SK-N-SH (cell line): ENCODE measurements around the gene ZSCAN25. TPM values are rescaled to one million over a fixed set of nuclear protein-coding genes. Genes with fewer than 3 reads are reported as not detected.

Experiments
- CTCF ChIA-PET: fragments of 300-600, 350-600 bp; formaldehyde crosslinking; extraction: SDS; loops from one replicate; lab custom pipeline; 2021; lab: Yijun Ruan, JAX
- POLR2A ChIA-PET: fragments of 350-600 bp; sonication (Branson Sonifier 250); formaldehyde crosslinking; extraction: SDS; loops from one replicate; lab custom pipeline; 2020; ENCODE audit warnings: antibody characterized with exemption, inconsistent platforms; lab: Yijun Ruan, JAX
- DNase-seq: peaks from one replicate; pipeline ENCODE4 v3.0.0; 2012
- H2AFZ ChIP-seq: fragments of 200-600 bp; sonication (generic); 2 replicates; pipeline ENCODE4 v1.8.1; 2016; ENCODE audit warnings: antibody characterized with exemption, mild to moderate bottlenecking, low read depth
- H3F3A ChIP-seq: fragments of 200-600 bp; sonication (generic); replicated peaks from 2 replicates; pipeline ENCODE3; 2016; ENCODE audit warnings: antibody characterized with exemption, mild to moderate bottlenecking; ENCODE audit not compliant: insufficient read depth
- H3K27ac ChIP-seq, 2 experiments: fragments of 200-500 bp in 1 of 2; fragments of 200-600 bp in 1 of 2; sonication (Bioruptor generic) in 1 of 2; sonication (generic), shearing (Covaris generic) in 1 of 2; 2 replicates each; pipeline versions ENCODE4 v1.5.1 to v1.6.1; 2014 to 2016; ENCODE audit warnings: low read depth in 2 of 2, inconsistent platforms in 1 of 2, low read length in 1 of 2, mild to moderate bottlenecking in 1 of 2, mixed read lengths in 1 of 2
- H3K27me3 ChIP-seq: fragments of 200-600 bp; sonication (generic), shearing (Covaris generic); 2 replicates; pipeline ENCODE4 v1.6.1; 2016; ENCODE audit warnings: mixed run types; ENCODE audit not compliant: insufficient read depth
- H3K36me3 ChIP-seq, 2 experiments: fragments of 200-500 bp in 1 of 2; fragments of 200-600 bp in 1 of 2; sonication (Bioruptor generic) in 1 of 2; sonication (generic) in 1 of 2; replicated peaks in 1 of 2; 2 replicates each; pipeline versions ENCODE3 to v1.5.1; 2014 to 2016; ENCODE audit warnings: low read length in 1 of 2, mild to moderate bottlenecking in 1 of 2; ENCODE audit not compliant: insufficient read depth in 2 of 2, control insufficient read depth in 1 of 2
- H3K4me1 ChIP-seq, 2 experiments: fragments of 200-500 bp in 1 of 2; fragments of 200-600 bp in 1 of 2; sonication (Bioruptor generic) in 1 of 2; sonication (generic), shearing (Covaris generic) in 1 of 2; 2 replicates each; pipeline versions ENCODE4 v1.5.1 to v1.6.1; 2014 to 2016; ENCODE audit warnings: low read depth in 1 of 2, low read length in 1 of 2, mixed run types in 1 of 2; ENCODE audit not compliant: insufficient read depth in 2 of 2, control insufficient read depth in 1 of 2
- H3K4me2 ChIP-seq: fragments of 200-600 bp; sonication (generic), shearing (Covaris generic); 2 replicates; pipeline ENCODE4 v1.6.1; 2017; ENCODE audit warnings: mixed run types
- H3K4me3 ChIP-seq, 2 experiments: fragments of 200-500 bp in 1 of 2; fragments of 200-600 bp in 1 of 2; sonication (Bioruptor generic) in 1 of 2; sonication (generic), shearing (Covaris generic) in 1 of 2; 2 replicates each; pipeline versions ENCODE4 v1.5.1 to v1.8.1; 2014 to 2016; ENCODE audit warnings: low read depth in 2 of 2, inconsistent platforms in 1 of 2, low read length in 1 of 2, mild to moderate bottlenecking in 1 of 2, mixed read lengths in 1 of 2, moderate library complexity in 1 of 2
- H3K79me2 ChIP-seq: fragments of 200-600 bp; sonication (generic); 2 replicates; pipeline ENCODE4 v1.8.1; 2017; ENCODE audit warnings: mild to moderate bottlenecking; ENCODE audit not compliant: insufficient read depth
- H3K9ac ChIP-seq: fragments of 200-600 bp; sonication (generic); 2 replicates; pipeline ENCODE4 v1.6.1; 2017; ENCODE audit warnings: mixed run types
- H3K9me2 ChIP-seq: fragments of 200-600 bp; sonication (generic); 2 replicates; pipeline ENCODE4 v1.6.1; 2017; ENCODE audit warnings: mixed run types
- H3K9me3 ChIP-seq: fragments of 200-600 bp; sonication (generic); 2 replicates; pipeline ENCODE4 v1.6.1; 2017; ENCODE audit warnings: mixed run types, mild to moderate bottlenecking, moderate library complexity
- H4K20me1 ChIP-seq: fragments of 200-600 bp; sonication (generic); 2 replicates; pipeline ENCODE4 v1.6.1; 2017; ENCODE audit warnings: mild to moderate bottlenecking, mixed run types; ENCODE audit not compliant: insufficient read depth
- ELF1 ChIP-seq: IDR thresholded peaks from 2 replicates; pipeline ENCODE4 v1.4.0; 2012
- EP300 ChIP-seq, 2 experiments: IDR thresholded peaks; 2 replicates each; pipeline versions ENCODE4 v1.4.0 to v1.6.1; 2012; ENCODE audit warnings: borderline replicate concordance in 1 of 2, low read depth in 1 of 2, low read length in 1 of 2
- EZH2phosphoT487 ChIP-seq: fragments of 200-600 bp; sonication (generic); IDR thresholded peaks from 2 replicates; pipeline ENCODE4 v1.6.1; 2017; ENCODE audit warnings: low read depth, mixed run types, mild to moderate bottlenecking, antibody characterized with exemption, moderate library complexity, borderline replicate concordance
- FOXJ3 ChIP-seq: sonication (generic); formaldehyde crosslinking; IDR thresholded peaks from 2 replicates; pipeline ENCODE4 v1.5.1; 2020; ENCODE audit warnings: mild to moderate bottlenecking, missing genetic modification reagents
- FOXM1 ChIP-seq: IDR thresholded peaks from 2 replicates; pipeline ENCODE4 v1.4.0; 2012; ENCODE audit warnings: low read depth, mild to moderate bottlenecking
- GABPA ChIP-seq: IDR thresholded peaks from 2 replicates; pipeline ENCODE4 v1.4.0; 2012; ENCODE audit warnings: low read depth, mild to moderate bottlenecking
- GATA2 ChIP-seq: sonication (generic); formaldehyde crosslinking; IDR thresholded peaks from 2 replicates; pipeline ENCODE4 v1.5.0; 2020; ENCODE audit warnings: mild to moderate bottlenecking, missing genetic modification reagents
- IRF3 ChIP-seq: fragments of 150-350 bp; IDR thresholded peaks from 2 replicates; pipeline ENCODE4 v1.6.1; 2016; ENCODE audit warnings: mild to moderate bottlenecking, low read depth, low read length
- JUND ChIP-seq: IDR thresholded peaks from 2 replicates; pipeline ENCODE4 v1.4.0; 2012
- MXI1 ChIP-seq: IDR thresholded peaks from 2 replicates; pipeline ENCODE4 v1.6.1; 2012; ENCODE audit warnings: mild to moderate bottlenecking, low read depth, low read length, improper control_type of control experiment
- NRF1 ChIP-seq: IDR thresholded peaks from 2 replicates; pipeline ENCODE4 v1.6.1; 2012; ENCODE audit warnings: low read depth, mild to moderate bottlenecking, low read length
- POLR2AphosphoS5 ChIP-seq: IDR thresholded peaks from 2 replicates; pipeline ENCODE4 v1.6.1; 2012; ENCODE audit warnings: low read depth, low read length
- RXRA ChIP-seq: IDR thresholded peaks from 2 replicates; pipeline ENCODE4 v1.4.0; 2012; ENCODE audit warnings: low read depth, mild to moderate bottlenecking, borderline replicate concordance
- TCF12 ChIP-seq: IDR thresholded peaks from 2 replicates; pipeline ENCODE4 v1.4.0; 2012
- TEAD4 ChIP-seq: IDR thresholded peaks from 2 replicates; pipeline ENCODE4 v1.4.0; 2012; ENCODE audit warnings: mild to moderate bottlenecking, borderline replicate concordance; ENCODE audit not compliant: insufficient read depth
- WGBS: methylation state at CpG from one replicate; pipeline ENCODE4 v1.1.6; 2017; ENCODE audit warnings: low lambda C conversion rate; 5-methylcytosine and 5-hydroxymethylcytosine counted together
- polyA plus RNA-seq, 3 experiments: library from polyadenylated mRNA; depleted of rRNA; stranded (reverse); fragments of >200 nt; gene quantifications; 2 replicates each; pipeline ENCODE4 v1.2.3, GENCODE V29; 2012
- TF ChIP-seq, protein P1 (sequence below): IDR thresholded peaks from 2 replicates; pipeline ENCODE4; 2012
- TF ChIP-seq, protein P2 (sequence below): fragments of 200-600 bp; sonication (generic); IDR thresholded peaks from 2 replicates; pipeline ENCODE4 v1.6.1; 2017; ENCODE audit warnings: antibody characterized with exemption, mild to moderate bottlenecking, moderate library complexity

ZSCAN25 gene
- polyA plus RNA-seq, 1 of the 3 experiments (the other 2 are of a cell fraction) = 14.9 TPM

DNA sequence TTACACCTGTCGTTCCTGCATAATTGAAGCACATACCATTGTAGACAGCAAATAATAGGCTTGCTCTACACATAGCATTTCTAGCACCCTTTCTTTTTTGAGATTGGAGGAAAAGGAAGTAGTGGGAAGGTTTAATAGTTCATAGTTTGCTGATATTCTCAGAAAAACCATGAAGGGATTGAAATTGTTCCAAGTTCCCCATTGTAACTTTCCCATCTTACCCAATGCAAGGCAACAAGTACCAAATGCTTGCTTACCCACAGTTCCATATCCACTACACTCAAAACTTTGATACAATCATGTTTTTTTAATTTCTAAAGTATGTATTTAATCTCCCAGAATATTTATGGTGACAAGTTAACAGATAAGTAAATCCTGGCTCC is 49.3 kb downstream of the ZSCAN25 start:
- CTCF ChIA-PET = interaction anchor here (0.7 kb wide), 1 partner anchor 1588 kb away, joined by 3 read pairs; no protein-coding TSS in a partner anchor
- Histone ChIP-seq H2AFZ (no peak overlapping the region), H3K79me2 (no peaks in the 10 kb centered on the region), H3K27ac (no peak overlapping the region), H3K36me3 (no peaks in the 10 kb centered on the region), H3K9me3 (no peaks in the 10 kb centered on the region), H3K4me3 (no peak overlapping the region), H4K20me1 (no peaks in the 10 kb centered on the region), H3K27me3 (no peaks in the 10 kb centered on the region), H3K9ac (no peak overlapping the region), H3K4me1 (no peaks in the 10 kb centered on the region), H3F3A (no peaks in the 10 kb centered on the region), H3K4me2 (no peak overlapping the region), H3K9me2 (no peaks in the 10 kb centered on the region)
- POLR2A ChIA-PET = no interaction called here
- TF ChIP-seq POLR2AphosphoS5 (no peak), IRF3 (no peak), JUND (no peak), GATA2 (CRISPR knock-in tag) (no peak), TCF12 (no peak), FOXM1 (no peak), FOXJ3 (CRISPR knock-in tag) (no peak), EP300 (IDR thresholded peaks at IDR 0.05; ENCODE audit: borderline replicate concordance in 1 of 2, low read depth in 1 of 2, low read length in 1 of 2) (no peak), ELF1 (no peak), EZH2phosphoT487 (no peak), NRF1 (no peak), TEAD4 (no peak), RXRA (no peak)
- TF ChIP-seq, protein P1, sequence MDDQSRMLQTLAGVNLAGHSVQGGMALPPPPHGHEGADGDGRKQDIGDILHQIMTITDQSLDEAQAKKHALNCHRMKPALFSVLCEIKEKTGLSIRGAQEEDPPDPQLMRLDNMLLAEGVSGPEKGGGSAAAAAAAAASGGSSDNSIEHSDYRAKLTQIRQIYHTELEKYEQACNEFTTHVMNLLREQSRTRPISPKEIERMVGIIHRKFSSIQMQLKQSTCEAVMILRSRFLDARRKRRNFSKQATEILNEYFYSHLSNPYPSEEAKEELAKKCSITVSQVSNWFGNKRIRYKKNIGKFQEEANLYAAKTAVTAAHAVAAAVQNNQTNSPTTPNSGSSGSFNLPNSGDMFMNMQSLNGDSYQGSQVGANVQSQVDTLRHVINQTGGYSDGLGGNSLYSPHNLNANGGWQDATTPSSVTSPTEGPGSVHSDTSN = no peak
- TF ChIP-seq, protein P2, sequence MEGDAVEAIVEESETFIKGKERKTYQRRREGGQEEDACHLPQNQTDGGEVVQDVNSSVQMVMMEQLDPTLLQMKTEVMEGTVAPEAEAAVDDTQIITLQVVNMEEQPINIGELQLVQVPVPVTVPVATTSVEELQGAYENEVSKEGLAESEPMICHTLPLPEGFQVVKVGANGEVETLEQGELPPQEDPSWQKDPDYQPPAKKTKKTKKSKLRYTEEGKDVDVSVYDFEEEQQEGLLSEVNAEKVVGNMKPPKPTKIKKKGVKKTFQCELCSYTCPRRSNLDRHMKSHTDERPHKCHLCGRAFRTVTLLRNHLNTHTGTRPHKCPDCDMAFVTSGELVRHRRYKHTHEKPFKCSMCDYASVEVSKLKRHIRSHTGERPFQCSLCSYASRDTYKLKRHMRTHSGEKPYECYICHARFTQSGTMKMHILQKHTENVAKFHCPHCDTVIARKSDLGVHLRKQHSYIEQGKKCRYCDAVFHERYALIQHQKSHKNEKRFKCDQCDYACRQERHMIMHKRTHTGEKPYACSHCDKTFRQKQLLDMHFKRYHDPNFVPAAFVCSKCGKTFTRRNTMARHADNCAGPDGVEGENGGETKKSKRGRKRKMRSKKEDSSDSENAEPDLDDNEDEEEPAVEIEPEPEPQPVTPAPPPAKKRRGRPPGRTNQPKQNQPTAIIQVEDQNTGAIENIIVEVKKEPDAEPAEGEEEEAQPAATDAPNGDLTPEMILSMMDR = no peak
- no peak for DNase-seq
- WGBS = 91% methylated on average over 1 of the region's 1 CpG

DNA sequence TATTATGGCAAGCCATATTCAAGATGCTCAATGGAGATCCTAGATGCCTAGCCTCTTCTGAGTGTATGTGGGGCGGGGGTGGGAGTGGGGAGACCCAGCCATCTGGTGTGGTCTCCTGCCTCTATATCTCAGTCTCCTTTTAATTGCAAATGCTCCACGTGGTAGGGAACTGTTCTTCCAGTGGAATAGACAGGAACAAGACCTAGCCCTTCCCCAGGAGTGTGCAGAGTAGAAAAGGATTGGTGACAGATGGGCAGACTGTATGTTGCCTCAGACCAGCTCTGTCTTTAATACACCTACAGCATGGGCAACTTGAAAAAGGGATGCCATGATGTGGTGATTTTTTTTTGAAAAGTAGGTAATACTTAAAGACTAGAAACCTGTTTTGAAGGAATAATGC is 50.4 kb downstream of the ZSCAN25 start:
- POLR2A ChIA-PET = no interaction called here
- 41% methylated on average over 2 of the region's 2 CpGs for WGBS
- H3F3A ChIP-seq = no peaks in the 10 kb centered on the region
- H3K79me2 ChIP-seq = no peaks in the 10 kb centered on the region
- DNase-seq = no peak
- no peaks in the 10 kb centered on the region for H3K27me3 ChIP-seq
- H3K27ac ChIP-seq = no peak overlapping the region
- no peaks in the 10 kb centered on the region for H3K9me3 ChIP-seq
- no peaks in the 10 kb centered on the region for H3K4me1 ChIP-seq
- no peak overlapping the region for H3K4me3 ChIP-seq
- H3K4me2 ChIP-seq = no peak overlapping the region
- H2AFZ ChIP-seq = no peak overlapping the region
- H3K36me3 ChIP-seq = no peaks in the 10 kb centered on the region
- TF ChIP-seq EZH2phosphoT487 (no peak), FOXJ3 (CRISPR knock-in tag) (no peak), MXI1 (no peak), GABPA (no peak)
- CTCF ChIA-PET = no interaction called here
- H3K9me2 ChIP-seq = no peaks in the 10 kb centered on the region
- no peak overlapping the region for H3K9ac ChIP-seq
- H4K20me1 ChIP-seq = no peaks in the 10 kb centered on the region
